ENCODE results near the gene SNX27.

Gene SNX27

DNA sequence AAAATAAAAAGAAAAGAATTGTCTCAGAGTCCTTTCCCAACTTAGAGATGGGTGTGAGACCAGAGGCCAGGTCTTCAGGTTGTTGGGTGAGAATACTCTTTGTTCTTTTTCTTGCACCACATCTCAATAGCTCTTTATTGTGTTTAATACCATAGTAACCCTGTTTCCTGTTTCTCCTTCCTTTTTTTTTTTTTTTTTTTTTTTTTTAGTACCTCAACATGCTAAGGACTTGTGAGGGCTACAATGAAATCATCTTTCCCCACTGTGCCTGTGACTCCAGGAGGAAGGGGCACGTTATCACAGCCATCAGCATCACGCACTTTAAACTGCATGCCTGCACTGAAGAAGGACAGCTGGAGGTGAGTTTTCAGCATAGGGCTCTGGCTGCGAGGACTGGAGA lies 80.4 kb downstream of the SNX27 start:
- TF ChIP-seq ZNF274 (IDR thresholded peaks at IDR 0.05; ENCODE audit: low read depth, low read length) = no peak
- no peak overlapping the region for H3K4me3 ChIP-seq (ENCODE audit: low read length)

- TF ChIP-seq ZNF274 (IDR thresholded peaks at IDR 0.05; ENCODE audit: low read depth, low read length) = no peak
Measured at GRCh38 chr1:151693057-151693651, 81.3 kb downstream of the SNX27 start.

GRCh38 chr1:151701515-151701914 lies 89.7 kb downstream of the SNX27 start:
- no peak for TF ChIP-seq ZNF274 (IDR thresholded peaks at IDR 0.05; ENCODE audit: low read depth, low read length)
- no peak overlapping the region for H3K4me3 ChIP-seq (ENCODE audit: low read length)

More at GRCh38 chr1:151693057-151693651, 81.3 kb downstream of the SNX27 start:
- H3K4me3 ChIP-seq (ENCODE audit: low read length) = no peak overlapping the region

- TF ChIP-seq ZNF274 (IDR thresholded peaks at IDR 0.05; ENCODE audit: low read depth, low read length) = no peak
- H3K4me3 ChIP-seq (ENCODE audit: low read length) = no peak overlapping the region
Measured at GRCh38 chr1:151702936-151703335, 91.1 kb downstream of the SNX27 start.

DNA sequence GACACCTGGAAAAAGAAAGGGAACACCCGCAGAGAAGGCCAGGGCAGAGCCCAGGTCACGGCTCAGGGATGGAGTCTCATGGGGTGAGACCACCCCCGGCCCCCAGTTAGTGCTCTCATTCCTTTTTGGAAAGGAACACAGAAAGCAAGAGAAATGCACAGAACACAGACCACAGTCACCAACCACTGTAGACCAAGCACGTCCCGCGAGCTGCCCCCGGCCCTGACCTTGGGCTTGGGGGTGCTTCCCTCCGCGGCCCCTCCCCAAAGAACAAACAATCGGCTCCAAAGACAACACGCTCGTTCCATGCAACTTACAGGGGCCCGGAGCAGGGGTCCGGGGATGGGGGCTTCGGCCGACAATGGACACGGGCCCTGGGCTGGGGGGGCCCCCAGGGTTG lies 92.0 kb downstream of the SNX27 start:
- no peak for TF ChIP-seq ZNF274 (IDR thresholded peaks at IDR 0.05; ENCODE audit: low read depth, low read length)

GRCh38 chr1:151704246-151704645 lies 92.4 kb downstream of the SNX27 start:
- TF ChIP-seq ZNF274 (IDR thresholded peaks at IDR 0.05; ENCODE audit: low read depth, low read length) = no peak
- H3K4me3 ChIP-seq (ENCODE audit: low read length) = no peak overlapping the region

More for the DNA sequence above, 92.0 kb downstream of the SNX27 start:
- no peak overlapping the region for H3K4me3 ChIP-seq (ENCODE audit: low read length)

DNA sequence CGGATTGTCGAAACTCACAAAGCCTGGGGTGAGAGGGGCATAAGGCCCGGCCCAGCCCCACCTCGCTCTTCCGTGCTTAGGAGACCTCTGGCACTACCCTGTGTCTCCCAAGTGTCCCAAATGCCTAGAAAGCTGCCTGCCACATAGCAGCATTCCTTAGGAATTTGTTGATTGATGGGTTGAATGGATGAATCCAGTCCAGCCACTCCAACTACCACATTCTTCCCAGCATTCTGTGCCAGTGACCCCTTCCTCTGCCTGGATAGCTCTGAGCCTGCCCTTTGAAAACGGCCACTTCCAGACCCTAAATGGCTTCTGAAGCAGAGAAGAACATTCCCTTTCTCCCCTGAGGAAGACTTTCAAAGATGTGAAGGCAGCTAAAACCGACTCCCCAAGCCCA lies 93.3 kb downstream of the SNX27 start:
- TF ChIP-seq ZNF274 (IDR thresholded peaks at IDR 0.05; ENCODE audit: low read depth, low read length) = no peak
- no peak overlapping the region for H3K4me3 ChIP-seq (ENCODE audit: low read length)

- TF ChIP-seq ZNF274 (IDR thresholded peaks at IDR 0.05; ENCODE audit: low read depth, low read length) = no peak
- H3K4me3 ChIP-seq (ENCODE audit: low read length) = no peak overlapping the region
Measured at GRCh38 chr1:151705753-151706463, 94.1 kb downstream of the SNX27 start.

- H3K4me3 ChIP-seq (ENCODE audit: low read length) = no peak overlapping the region
- TF ChIP-seq ZNF274 (IDR thresholded peaks at IDR 0.05; ENCODE audit: low read depth, low read length) = no peak
Measured at GRCh38 chr1:151706464-151707415, 94.9 kb downstream of the SNX27 start.

- no peak for TF ChIP-seq ZNF274 (IDR thresholded peaks at IDR 0.05; ENCODE audit: low read depth, low read length)
- H3K4me3 ChIP-seq (ENCODE audit: low read length) = no peak overlapping the region
Measured at GRCh38 chr1:151707541-151708065, 95.8 kb downstream of the SNX27 start.

GRCh38 chr1:151708891-151709290 lies 97.0 kb downstream of the SNX27 start:
- H3K4me3 ChIP-seq (ENCODE audit: low read length) = no peak overlapping the region
- no peak for TF ChIP-seq ZNF274 (IDR thresholded peaks at IDR 0.05; ENCODE audit: low read depth, low read length)

- no peak for TF ChIP-seq ZNF274 (IDR thresholded peaks at IDR 0.05; ENCODE audit: low read depth, low read length)
- H3K4me3 ChIP-seq (ENCODE audit: low read length) = no peak overlapping the region
Measured at GRCh38 chr1:151710187-151710840, 98.5 kb downstream of the SNX27 start.

GRCh38 chr1:151711044-151711800 lies 99.4 kb downstream of the SNX27 start:
- no peak for TF ChIP-seq ZNF274 (IDR thresholded peaks at IDR 0.05; ENCODE audit: low read depth, low read length)
- H3K4me3 ChIP-seq (ENCODE audit: low read length) = no peak overlapping the region

Data from GM08714 (cell line).